OCI-LY7 (cell line): ENCODE data around the gene KCNAB2. TPM values are rescaled to one million over a fixed set of nuclear protein-coding genes. Genes with fewer than 3 reads are reported as not detected.

Experiments
- BruUV-seq: library from RNA; stranded (reverse); fragments of 400-500 nt; replicated peaks from 2 replicates; lab custom pipeline; 2021; lab: Mats Ljungman, UMichigan
- CTCF ChIA-PET: fragments of 300-600 bp; sonication (Branson Sonifier 250); formaldehyde crosslinking; loops from one replicate; lab custom pipeline; 2022; ENCODE audit warnings: antibody characterized with exemption; ENCODE audit not compliant: unreplicated experiment; lab: Charles Lee
- POLR2A ChIA-PET: fragments of 300-600 bp; sonication (Branson Sonifier 250); formaldehyde crosslinking; loops from one replicate; lab custom pipeline; 2022; ENCODE audit warnings: antibody characterized with exemption; lab: Charles Lee
- DNase-seq: peaks from one replicate; pipeline ENCODE4 v3.0.0-alpha.2; 2015; ENCODE audit warnings: low spot score
- H2AFZ ChIP-seq: fragments of 200-600 bp; sonication (generic), shearing (Covaris generic); 2 replicates; pipeline ENCODE4 v1.6.1; 2014; ENCODE audit warnings: mild to moderate bottlenecking, antibody characterized with exemption, low read length, moderate library complexity
- H3K27ac ChIP-seq: fragments of 200-600 bp; sonication (generic); 2 replicates; pipeline ENCODE4 v1.5.1; 2014; ENCODE audit warnings: mixed run types, low read depth, mild to moderate bottlenecking, moderate library complexity, low read length, inconsistent platforms; ENCODE audit not compliant: poor library complexity, severe bottlenecking
- H3K36me3 ChIP-seq: fragments of 200-600 bp; sonication (generic); 2 replicates; pipeline ENCODE4 v1.6.1; 2014; ENCODE audit warnings: mild to moderate bottlenecking, antibody characterized with exemption, low read length, moderate library complexity, mixed read lengths; ENCODE audit not compliant: insufficient read depth
- H3K4me1 ChIP-seq: fragments of 200-600 bp; sonication (generic); 2 replicates; pipeline ENCODE4 v1.5.1; 2014; ENCODE audit warnings: mild to moderate bottlenecking, low read length; ENCODE audit not compliant: insufficient read depth, poor library complexity, severe bottlenecking
- H3K4me2 ChIP-seq: fragments of 200-600 bp; sonication (generic); 2 replicates; pipeline ENCODE4 v1.6.1; 2014; ENCODE audit warnings: mild to moderate bottlenecking, low read length
- H3K4me3 ChIP-seq: fragments of 200-600 bp; sonication (generic); 2 replicates; pipeline ENCODE4 v1.5.1; 2014; ENCODE audit warnings: mild to moderate bottlenecking, low read depth, low read length; ENCODE audit not compliant: poor library complexity, severe bottlenecking
- H3K79me2 ChIP-seq: fragments of 200-600 bp; sonication (generic); 2 replicates; pipeline ENCODE4 v1.6.1; 2016; ENCODE audit warnings: low read depth, mild to moderate bottlenecking, low read length, moderate library complexity, mixed read lengths; ENCODE audit not compliant: insufficient read depth
- H3K9me2 ChIP-seq: fragments of 200-600 bp; sonication (generic); 2 replicates; pipeline ENCODE4 v1.6.1; 2016; ENCODE audit warnings: mild to moderate bottlenecking, low read length, mixed read lengths; ENCODE audit not compliant: insufficient read depth
- H3K9me3 ChIP-seq: fragments of 200-600 bp; sonication (generic); 2 replicates; pipeline ENCODE4 v1.6.1; 2014; ENCODE audit warnings: mild to moderate bottlenecking, mixed run types, low read length, mixed read lengths
- H4K20me1 ChIP-seq: fragments of 200-600 bp; sonication (generic); 2 replicates; pipeline ENCODE4 v1.6.1; 2014; ENCODE audit warnings: mild to moderate bottlenecking, antibody characterized with exemption, low read length, moderate library complexity, mixed read lengths; ENCODE audit not compliant: insufficient read depth
- EZH2phosphoT487 ChIP-seq: fragments of 200-600 bp; sonication (generic); IDR thresholded peaks from 2 replicates; pipeline ENCODE4 v1.6.1; 2018; ENCODE audit warnings: low read depth, borderline replicate concordance, mild to moderate bottlenecking, mixed run types, antibody characterized with exemption, low read length, moderate library complexity, mixed read lengths
- intact Hi-C: fragments of 100-400 bp; cut with micrococcal nuclease; formaldehyde crosslinking; loops from one replicate; pipeline ENCODE4 v1.10.0; 2022; ENCODE audit not compliant: unreplicated experiment
- total RNA-seq, 2 experiments: library from RNA; depleted of rRNA in 1 of 2; stranded (reverse); fragments of >200 nt in 1 of 2; shearing (Covaris generic) in 1 of 2; gene quantifications; 2 replicates each; pipeline ENCODE4 v1.2.3, GENCODE V29; 2014 to 2022
- TF ChIP-seq, protein P1 (sequence below): fragments of 200-600 bp; sonication (generic); conservative IDR thresholded peaks from 2 replicates; pipeline ENCODE4 v1.5.1; 2014; ENCODE audit warnings: mild to moderate bottlenecking, antibody characterized with exemption, low read length, moderate library complexity, mixed read lengths

Gene KCNAB2
- total RNA-seq, 2 experiments from 2014 or later = 46.7 to 133 TPM

DNA sequence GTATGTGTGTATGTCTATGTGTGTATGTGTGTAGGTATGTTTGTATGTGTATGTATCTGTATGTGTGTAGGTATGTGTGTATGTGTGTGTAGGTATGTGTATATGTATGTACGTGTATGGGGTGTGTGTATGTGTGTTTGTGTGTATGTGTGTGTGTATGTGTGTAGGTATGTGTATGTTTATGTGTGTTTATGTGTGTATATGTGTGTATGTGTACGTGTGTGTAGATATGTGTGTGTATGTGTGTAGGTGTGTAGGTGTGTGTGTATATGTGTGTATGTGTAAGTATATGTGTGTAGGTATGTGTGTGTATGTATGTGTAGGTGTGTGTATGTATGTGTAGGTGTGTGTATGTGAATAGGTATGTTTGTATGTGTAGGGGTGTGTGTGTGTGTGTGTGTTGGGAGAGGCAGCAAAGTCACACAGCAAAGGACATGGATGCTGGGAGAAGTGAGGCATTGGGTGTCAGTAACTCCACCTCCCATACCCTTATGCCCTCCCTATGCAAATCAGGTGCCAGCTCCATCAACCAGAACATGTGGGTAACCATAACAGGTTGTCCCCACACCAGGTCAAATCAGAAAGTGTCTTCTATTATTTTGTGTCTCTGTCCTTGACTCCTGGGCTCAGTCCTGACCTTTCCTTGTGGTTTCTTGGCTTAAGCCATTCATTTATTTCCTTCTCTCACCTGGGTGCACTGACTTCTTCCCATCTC, 15.0 kb upstream of the KCNAB2 start:
- peaks cover 37% of the 10 kb centered on the region for H3K36me3 ChIP-seq
- peaks cover 34% of the 10 kb centered on the region for H3K4me1 ChIP-seq
- ChIA-PET CTCF (no interaction called here), POLR2A (no interaction called here)
- BruUV-seq = no TSS peak
- H4K20me1 ChIP-seq = no peaks in the 10 kb centered on the region
- H3K79me2 ChIP-seq = peaks cover 55% of the 10 kb centered on the region
- no peak overlapping the region for H3K4me2 ChIP-seq
- H3K9me3 ChIP-seq = no peaks in the 10 kb centered on the region
- no peak overlapping the region for H3K4me3 ChIP-seq
- intact Hi-C loops = no loop called here
- TF ChIP-seq, protein P1, sequence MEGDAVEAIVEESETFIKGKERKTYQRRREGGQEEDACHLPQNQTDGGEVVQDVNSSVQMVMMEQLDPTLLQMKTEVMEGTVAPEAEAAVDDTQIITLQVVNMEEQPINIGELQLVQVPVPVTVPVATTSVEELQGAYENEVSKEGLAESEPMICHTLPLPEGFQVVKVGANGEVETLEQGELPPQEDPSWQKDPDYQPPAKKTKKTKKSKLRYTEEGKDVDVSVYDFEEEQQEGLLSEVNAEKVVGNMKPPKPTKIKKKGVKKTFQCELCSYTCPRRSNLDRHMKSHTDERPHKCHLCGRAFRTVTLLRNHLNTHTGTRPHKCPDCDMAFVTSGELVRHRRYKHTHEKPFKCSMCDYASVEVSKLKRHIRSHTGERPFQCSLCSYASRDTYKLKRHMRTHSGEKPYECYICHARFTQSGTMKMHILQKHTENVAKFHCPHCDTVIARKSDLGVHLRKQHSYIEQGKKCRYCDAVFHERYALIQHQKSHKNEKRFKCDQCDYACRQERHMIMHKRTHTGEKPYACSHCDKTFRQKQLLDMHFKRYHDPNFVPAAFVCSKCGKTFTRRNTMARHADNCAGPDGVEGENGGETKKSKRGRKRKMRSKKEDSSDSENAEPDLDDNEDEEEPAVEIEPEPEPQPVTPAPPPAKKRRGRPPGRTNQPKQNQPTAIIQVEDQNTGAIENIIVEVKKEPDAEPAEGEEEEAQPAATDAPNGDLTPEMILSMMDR = no peak
- TF ChIP-seq EZH2phosphoT487 = no peak
- H3K27ac ChIP-seq = no peak overlapping the region
- no peak overlapping the region for H2AFZ ChIP-seq
- H3K9me2 ChIP-seq = no peaks in the 10 kb centered on the region
- DNase-seq = no peak

DNA sequence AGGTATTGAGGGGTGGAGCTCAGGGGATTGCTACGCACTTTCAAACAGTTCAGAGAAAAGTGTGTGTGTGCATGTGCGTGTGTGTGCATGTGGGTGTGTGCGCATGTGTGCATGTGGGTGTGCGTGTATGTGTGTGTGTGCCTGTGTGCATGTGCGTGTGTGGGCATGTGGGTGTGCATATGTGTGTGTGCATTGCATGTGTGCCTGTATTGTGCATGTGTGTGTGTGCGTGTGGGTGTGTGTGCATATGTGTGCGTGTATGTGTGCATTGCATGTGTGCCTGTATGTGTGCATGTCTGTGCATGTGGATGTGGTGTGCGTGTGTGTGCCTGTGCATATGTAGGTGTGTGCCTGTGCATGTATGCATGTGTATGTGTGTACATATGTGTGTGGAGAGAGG, 12.6 kb upstream of the KCNAB2 start:
- no peak for TF ChIP-seq EZH2phosphoT487
- TF ChIP-seq, protein P1 = no peak
- intact Hi-C loops = no loop called here
- ChIA-PET POLR2A (interaction anchor here (0.5 kb wide), 1 partner anchor 42 kb away, joined by 3 read pairs; no protein-coding TSS in a partner anchor), CTCF (interaction anchor here (0.8 kb wide), 1 partner anchor 58 kb away, joined by 3 read pairs; no protein-coding TSS in a partner anchor)
- peaks cover 22% of the 10 kb centered on the region for H3K4me1 ChIP-seq
- DNase-seq = no peak
- no peak overlapping the region for H2AFZ ChIP-seq
- H3K79me2 ChIP-seq = peaks cover 37% of the 10 kb centered on the region
- peaks cover 37% of the 10 kb centered on the region for H3K36me3 ChIP-seq
- no peaks in the 10 kb centered on the region; the same call in 1 of the 2 replicates for H4K20me1 ChIP-seq
- H3K9me2 ChIP-seq = no peaks in the 10 kb centered on the region
- no TSS peak for BruUV-seq
- H3K4me3 ChIP-seq = no peak overlapping the region
- no peak overlapping the region for H3K27ac ChIP-seq
- H3K9me3 ChIP-seq = no peaks in the 10 kb centered on the region
- H3K4me2 ChIP-seq = no peak overlapping the region
